ENCODE data around the gene STX18. TPM values are rescaled to one million over a fixed set of nuclear protein-coding genes. Genes with fewer than 3 reads are reported as not detected.

Gene STX18
- total and polyA plus RNA-seq, 2 donors (not counting 3 experiments of a cell fraction or from before 2014, with no cell fraction given): 30.7 to 31.2 TPM

DNA sequence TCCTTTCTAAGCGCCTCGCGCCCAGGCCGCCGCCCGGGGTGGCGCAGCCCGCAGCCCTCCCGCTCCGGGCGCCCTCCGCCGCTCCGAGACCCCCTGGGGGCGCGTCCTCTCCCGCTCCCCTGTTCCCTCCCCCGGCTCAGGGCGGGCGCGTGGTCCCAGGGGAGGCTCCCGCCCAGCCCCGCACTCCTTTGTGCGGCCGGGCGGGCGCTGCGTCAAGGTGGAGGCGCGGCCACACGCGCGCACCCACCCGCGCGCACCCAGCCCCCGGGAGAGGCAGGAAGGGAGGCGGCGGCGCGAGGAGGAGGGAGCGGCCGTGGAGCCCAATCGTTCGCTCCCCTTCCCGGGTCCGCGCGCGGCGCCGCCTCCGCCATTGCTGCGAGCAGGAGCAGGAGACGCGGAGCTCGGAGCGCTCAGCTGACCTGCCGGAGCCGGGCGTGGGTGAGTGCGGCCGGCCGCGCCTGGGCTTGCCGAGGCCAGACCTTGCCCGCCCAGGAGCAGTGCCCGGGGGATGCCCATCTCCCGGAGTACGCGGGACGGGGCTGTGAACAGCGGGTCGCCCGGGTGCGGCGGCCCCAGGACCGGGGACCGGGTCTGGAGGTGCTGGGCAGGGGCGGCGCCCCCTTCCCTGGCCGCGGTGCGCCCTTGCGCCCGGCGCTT, 155.0 kb downstream of the STX18 start, which contains the start of gene NSG1:
Gene NSG1 (plus strand): TSS at position 367 of the 657 bp plus-strand sequence. CDS start 528 bp downstream, outside the sequence.
- FAIRE-seq (no peak), DNase-seq (ENCODE audit: low read depth, low spot score) (no peak)
- Histone ChIP-seq H4K20me1 (replicated peaks; ENCODE audit: control insufficient read depth, extremely low read depth, insufficient read depth, low read length) (no peaks in the 10 kb centered on the region), H3K79me2 (ENCODE audit: control insufficient read depth, insufficient read depth, low read length) (no peaks in the 10 kb centered on the region), H3K4me1 (ENCODE audit: control insufficient read depth, extremely low read depth, insufficient read depth, low read length) (peaks cover 7% of the 10 kb centered on the region), H3K9me1 (replicated peaks; ENCODE audit: control insufficient read depth, extremely low read depth, insufficient read depth, low read length) (no peaks in the 10 kb centered on the region), H2AFZ (ENCODE audit: low read depth, low read length) (no peak within 1 kb of the TSS), H3K27ac (ENCODE audit: insufficient read depth, low read depth, low read length) (no peak within 1 kb of the TSS), H3K9me3 (replicated peaks; ENCODE audit: control insufficient read depth, insufficient read depth, low read length) (no peaks in the 10 kb centered on the region), H3K36me3 (ENCODE audit: control insufficient read depth in 2 of 2, extremely low read depth in 1 of 2, insufficient read depth in 2 of 2, low read length in 2 of 2) (no peaks in the 10 kb centered on the region), H3K27me3 (ENCODE audit: control insufficient read depth in 2 of 2, insufficient read depth in 2 of 2, low read length in 2 of 2) (peaks cover 40 to 41% of the 10 kb centered on the region in 2 experiments), H3K4me3 (replicated peaks in 1 of 3; ENCODE audit: insufficient read depth in 1 of 3, low read depth in 1 of 3, low read length in 3 of 3) (peak within 1 kb of the TSS in 1 of 3 experiments; percentile 31), H3K4me2 (ENCODE audit: insufficient read depth, low read length) (peak within 1 kb of the TSS; percentile 15), H3K9ac (replicated peaks; ENCODE audit: extremely low read depth, insufficient read depth, low read length) (no peak within 1 kb of the TSS)
- intact Hi-C loops (cut with micrococcal nuclease): no loop called here
- TF ChIP-seq JUN (IDR thresholded peaks at IDR 0.05; ENCODE audit: borderline replicate concordance, insufficient read depth, insufficient read length, low read depth) (no peak), POLR2AphosphoS5 (IDR thresholded peaks at IDR 0.05; ENCODE audit: insufficient read depth, low read depth, low read length) (no peak), EZH2 (IDR thresholded peaks at IDR 0.05; ENCODE audit: borderline replicate concordance, low read depth, low read length, severe bottlenecking) (peak; percentile 66), FOS (IDR thresholded peaks at IDR 0.05; ENCODE audit: borderline replicate concordance, insufficient read depth, low read length) (no peak)
- ChIA-PET CTCF (no interaction called here), POLR2A (no interaction called here)
- dilution Hi-C loops (cut with MboI; ENCODE audit: extremely low pct_ligation_motif_present, low sequenced_read_pairs): no loop called here
- no TSS peak for BruUV-seq (replicated peaks)

DNA sequence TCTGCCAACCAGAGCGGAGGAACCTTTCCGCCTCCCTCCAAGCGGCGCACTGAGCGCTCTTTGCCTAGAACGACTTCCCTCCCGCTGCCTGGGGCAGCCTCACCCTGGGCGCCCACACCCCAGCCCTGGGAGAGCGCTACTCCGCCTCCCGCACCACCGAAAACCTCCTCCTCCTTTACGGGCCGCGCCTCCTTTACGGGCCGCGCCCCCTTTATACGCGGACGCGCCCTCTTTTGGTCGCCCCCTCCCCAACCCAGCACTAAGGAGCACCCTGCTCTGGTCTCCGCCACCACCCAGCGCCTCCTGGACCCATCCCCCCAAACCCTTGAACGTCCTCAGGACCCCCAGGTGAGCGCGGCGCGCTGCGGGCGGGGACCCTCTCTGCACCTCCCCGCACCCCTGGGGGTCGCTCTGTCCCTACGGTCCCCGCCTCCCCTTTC, 155.5 kb downstream of the STX18 start:
- POLR2A ChIA-PET: no interaction called here
- FAIRE-seq (no peak), DNase-seq (ENCODE audit: low read depth, low spot score) (no peak)
- no peak overlapping the region for H2AFZ ChIP-seq (ENCODE audit: low read depth, low read length)
- no TSS peak for BruUV-seq (replicated peaks)
- no peaks in the 10 kb centered on the region for H3K9me1 ChIP-seq (replicated peaks; ENCODE audit: control insufficient read depth, extremely low read depth, insufficient read depth, low read length)
- peak overlapping the region; percentile 8 for H3K4me2 ChIP-seq (ENCODE audit: insufficient read depth, low read length)
- no peaks in the 10 kb centered on the region for H3K36me3 ChIP-seq (ENCODE audit: control insufficient read depth in 2 of 2, extremely low read depth in 1 of 2, insufficient read depth in 2 of 2, low read length in 2 of 2)
- intact Hi-C loops (cut with micrococcal nuclease): no loop called here
- peaks cover 40 to 43% of the 10 kb centered on the region in 2 experiments for H3K27me3 ChIP-seq (ENCODE audit: control insufficient read depth in 2 of 2, insufficient read depth in 2 of 2, low read length in 2 of 2)
- H3K4me3 ChIP-seq (replicated peaks in 1 of 3; ENCODE audit: insufficient read depth in 1 of 3, low read depth in 1 of 3, low read length in 3 of 3): peak overlapping the region in 1 of 3 experiments; percentile 31
- no peaks in the 10 kb centered on the region for H4K20me1 ChIP-seq (replicated peaks; ENCODE audit: control insufficient read depth, extremely low read depth, insufficient read depth, low read length)
- dilution Hi-C loops (cut with MboI; ENCODE audit: extremely low pct_ligation_motif_present, low sequenced_read_pairs): no loop called here
- H3K9ac ChIP-seq (replicated peaks; ENCODE audit: extremely low read depth, insufficient read depth, low read length): no peak overlapping the region
- H3K27ac ChIP-seq (ENCODE audit: insufficient read depth, low read depth, low read length): no peak overlapping the region
- no peaks in the 10 kb centered on the region for H3K9me3 ChIP-seq (replicated peaks; ENCODE audit: control insufficient read depth, insufficient read depth, low read length)
- TF ChIP-seq FOS (IDR thresholded peaks at IDR 0.05; ENCODE audit: borderline replicate concordance, insufficient read depth, low read length): no peak
- peak; percentile 85 for TF ChIP-seq EZH2 (IDR thresholded peaks at IDR 0.05; ENCODE audit: borderline replicate concordance, low read depth, low read length, severe bottlenecking)
- H3K79me2 ChIP-seq (ENCODE audit: control insufficient read depth, insufficient read depth, low read length): no peaks in the 10 kb centered on the region
- CTCF ChIA-PET: no interaction called here
- peaks cover 7% of the 10 kb centered on the region for H3K4me1 ChIP-seq (ENCODE audit: control insufficient read depth, extremely low read depth, insufficient read depth, low read length)
